HFFc6 (cell line): ENCODE measurements around the gene FGGY. TPM values are rescaled to one million over a fixed set of nuclear protein-coding genes. Genes with fewer than 3 reads are reported as not detected.

Experiments
- DNase-seq: peaks from one replicate; pipeline ENCODE4 v3.0.0-alpha.2; 2018
- H3K27ac Mint-ChIP-seq: 2 replicates; pipeline ENCODE4 v1.8.0; 2020; ENCODE audit warnings: mild to moderate bottlenecking, mixed read lengths
- H3K27me3 Mint-ChIP-seq: 2 replicates; pipeline ENCODE4 v1.8.0; 2021; ENCODE audit warnings: mild to moderate bottlenecking, moderate library complexity, mixed read lengths; ENCODE audit not compliant: insufficient read depth
- H3K36me3 Mint-ChIP-seq: 2 replicates; pipeline ENCODE4 v1.8.0; 2021; ENCODE audit warnings: low read depth, mixed read lengths
- H3K4me1 Mint-ChIP-seq: 2 replicates; pipeline ENCODE4 v1.8.0; 2020; ENCODE audit warnings: low read depth, mixed read lengths
- H3K4me3 Mint-ChIP-seq: 2 replicates; pipeline ENCODE4 v1.8.0; 2020; ENCODE audit warnings: mild to moderate bottlenecking, moderate library complexity, mixed read lengths
- H3K9me3 Mint-ChIP-seq: 2 replicates; pipeline ENCODE4 v1.8.0; 2020; ENCODE audit warnings: mild to moderate bottlenecking, mixed read lengths
- total RNA-seq, 6 experiments: library from RNA; stranded (reverse); fragmentation: NEBNext Ultra II Directional; extraction: Animal tissue kit (Norgen Biotek cat#: 25700); gene quantifications; 2 replicates in 1 of 6; 3 replicates in 5 of 6; pipeline ENCODE4 v1.2.3, GENCODE V29; 2021
- TF ChIP-seq, protein P1 (sequence below): fragments of 200-600 bp; sonication (generic); IDR thresholded peaks from 2 replicates; pipeline ENCODE4 v1.5.0; 2021; ENCODE audit warnings: antibody characterized with exemption, mild to moderate bottlenecking

Gene FGGY
- total RNA-seq, 6 experiments from 2014 or later = 16.4 to 20.1 (median 18.7) TPM

GRCh38 chr1:59775480-59775879, 478.6 kb downstream of the FGGY start:
- no peaks in the 10 kb centered on the region for H3K9me3 Mint-ChIP-seq
- DNase-seq = no peak
- H3K27ac Mint-ChIP-seq = no peak overlapping the region
- H3K36me3 Mint-ChIP-seq = no peaks in the 10 kb centered on the region
- H3K4me3 Mint-ChIP-seq = no peak overlapping the region
- peaks cover 2% of the 10 kb centered on the region for H3K27me3 Mint-ChIP-seq
- TF ChIP-seq, protein P1, sequence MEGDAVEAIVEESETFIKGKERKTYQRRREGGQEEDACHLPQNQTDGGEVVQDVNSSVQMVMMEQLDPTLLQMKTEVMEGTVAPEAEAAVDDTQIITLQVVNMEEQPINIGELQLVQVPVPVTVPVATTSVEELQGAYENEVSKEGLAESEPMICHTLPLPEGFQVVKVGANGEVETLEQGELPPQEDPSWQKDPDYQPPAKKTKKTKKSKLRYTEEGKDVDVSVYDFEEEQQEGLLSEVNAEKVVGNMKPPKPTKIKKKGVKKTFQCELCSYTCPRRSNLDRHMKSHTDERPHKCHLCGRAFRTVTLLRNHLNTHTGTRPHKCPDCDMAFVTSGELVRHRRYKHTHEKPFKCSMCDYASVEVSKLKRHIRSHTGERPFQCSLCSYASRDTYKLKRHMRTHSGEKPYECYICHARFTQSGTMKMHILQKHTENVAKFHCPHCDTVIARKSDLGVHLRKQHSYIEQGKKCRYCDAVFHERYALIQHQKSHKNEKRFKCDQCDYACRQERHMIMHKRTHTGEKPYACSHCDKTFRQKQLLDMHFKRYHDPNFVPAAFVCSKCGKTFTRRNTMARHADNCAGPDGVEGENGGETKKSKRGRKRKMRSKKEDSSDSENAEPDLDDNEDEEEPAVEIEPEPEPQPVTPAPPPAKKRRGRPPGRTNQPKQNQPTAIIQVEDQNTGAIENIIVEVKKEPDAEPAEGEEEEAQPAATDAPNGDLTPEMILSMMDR = no peak
- H3K4me1 Mint-ChIP-seq = peaks cover 21% of the 10 kb centered on the region

DNA sequence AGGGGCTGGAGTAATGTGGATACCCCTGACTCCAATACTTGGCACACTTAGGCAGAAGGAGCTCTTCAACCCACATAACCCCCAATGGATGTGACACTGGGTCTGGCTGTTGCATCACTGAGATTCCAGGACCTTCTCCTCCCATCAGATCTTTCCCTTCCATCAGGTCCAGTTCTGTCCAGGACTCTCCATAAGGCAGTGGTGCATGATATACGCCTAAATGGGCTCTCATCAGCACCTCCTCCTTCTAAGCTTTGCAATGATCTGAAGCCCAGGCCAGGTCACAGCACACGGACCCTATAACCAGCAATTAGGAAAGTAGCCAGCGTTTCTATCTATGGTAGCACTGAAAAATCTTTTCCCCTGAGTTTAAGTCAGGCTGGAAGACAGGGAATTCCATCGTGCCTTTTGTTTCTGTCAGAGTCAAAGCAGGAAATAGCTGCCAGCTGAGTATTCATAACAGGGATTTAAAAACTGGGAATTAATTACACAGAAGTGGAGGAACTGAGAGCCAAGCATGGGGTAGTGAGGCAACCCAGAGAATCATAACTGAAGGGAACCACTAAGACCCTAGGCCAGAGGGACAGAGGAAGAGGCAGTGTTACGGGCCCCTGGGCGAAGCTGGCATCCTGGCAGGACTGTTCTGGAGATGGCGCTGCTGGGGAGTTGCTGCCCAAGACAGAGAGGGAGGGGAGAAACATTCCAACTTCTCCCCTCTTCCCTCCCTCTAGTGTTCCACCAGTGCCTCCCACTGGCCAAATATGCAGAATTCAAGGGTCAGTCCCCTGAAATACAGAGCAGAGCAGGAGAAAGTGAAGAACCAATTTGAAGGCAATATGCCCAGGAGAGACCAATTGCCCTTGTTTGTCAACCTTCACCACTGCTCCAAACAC, 480.3 kb downstream of the FGGY start:
- Mint-ChIP-seq H3K27me3 (no peaks in the 10 kb centered on the region; the same call in 1 of the 2 replicates), H3K4me3 (peak overlapping the region; percentile 54), H3K4me1 (peaks cover 21% of the 10 kb centered on the region), H3K36me3 (no peaks in the 10 kb centered on the region), H3K9me3 (no peaks in the 10 kb centered on the region), H3K27ac (peak overlapping the region; percentile 86)
- TF ChIP-seq, protein P1 = peak; percentile 53
- DNase-seq = peak; percentile 44

DNA sequence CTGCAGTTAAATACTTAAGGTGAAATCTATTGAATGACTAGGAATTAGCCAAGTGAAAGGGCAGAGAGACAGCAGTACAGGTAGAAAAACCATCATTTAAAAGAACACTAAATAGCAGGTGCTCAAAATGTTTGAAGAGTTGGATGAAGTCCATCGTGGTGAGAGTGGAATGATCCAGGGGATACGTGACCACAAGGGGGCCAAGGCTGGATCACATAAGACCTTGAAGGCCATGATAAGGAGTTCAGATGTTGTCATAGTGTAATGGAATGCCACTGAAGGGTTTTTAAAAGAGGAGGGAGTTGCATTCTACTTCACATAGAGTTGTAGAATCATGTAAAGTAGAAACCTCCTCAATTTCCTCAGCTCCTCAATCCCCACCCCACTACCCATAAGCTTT, 483.1 kb downstream of the FGGY start:
- no peak overlapping the region for H3K27ac Mint-ChIP-seq
- H3K36me3 Mint-ChIP-seq = no peaks in the 10 kb centered on the region
- H3K4me1 Mint-ChIP-seq = peaks cover 21% of the 10 kb centered on the region
- TF ChIP-seq, protein P1 = peak; percentile 51
- H3K27me3 Mint-ChIP-seq = no peaks in the 10 kb centered on the region; the same call in 1 of the 2 replicates
- H3K4me3 Mint-ChIP-seq = no peak overlapping the region
- H3K9me3 Mint-ChIP-seq = no peaks in the 10 kb centered on the region
- DNase-seq = no peak

DNA sequence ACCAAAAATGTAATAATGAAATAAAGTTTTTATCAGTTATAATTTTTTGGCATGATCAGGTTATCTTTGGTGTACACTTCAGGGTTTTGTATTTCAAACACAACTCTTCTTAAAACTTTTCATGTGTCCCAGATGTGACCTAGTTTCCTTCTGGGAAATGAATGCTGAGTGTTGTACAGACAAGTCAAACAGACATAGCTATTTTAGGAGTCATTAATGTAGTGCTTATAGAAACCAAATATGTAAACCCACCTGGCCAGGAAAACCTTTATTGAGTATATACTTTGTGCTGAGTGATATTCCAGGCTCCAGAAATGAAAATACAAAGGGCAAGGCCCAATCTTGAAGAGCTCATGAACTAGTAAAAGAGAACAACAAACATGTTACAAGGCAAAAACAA, 491.9 kb downstream of the FGGY start:
- TF ChIP-seq, protein P1 = no peak
- Mint-ChIP-seq H3K27me3 (peaks cover 2% of the 10 kb centered on the region), H3K4me1 (no peaks in the 10 kb centered on the region), H3K4me3 (no peak overlapping the region), H3K9me3 (peaks cover 4% of the 10 kb centered on the region), H3K27ac (no peak overlapping the region), H3K36me3 (0 out of 2 replicates have a peak, but pooled peaks cover 5% of the 10 kb centered on the region)
- no peak for DNase-seq

GRCh38 chr1:59798600-59798999, 501.7 kb downstream of the FGGY start:
- DNase-seq = no peak
- Mint-ChIP-seq H3K4me3 (no peak overlapping the region), H3K27ac (no peak overlapping the region), H3K36me3 (no peaks in the 10 kb centered on the region), H3K27me3 (peaks cover 3% of the 10 kb centered on the region), H3K9me3 (no peaks in the 10 kb centered on the region), H3K4me1 (no peaks in the 10 kb centered on the region)
- TF ChIP-seq, protein P1 = no peak
